AG09319 (cell line): ENCODE measurements around the gene SLC28A3.

Experiments
- DNase-seq: peaks from one replicate; pipeline ENCODE4 v3.0.0-alpha.2; 2010; ENCODE audit warnings: low read depth; ENCODE audit errors: extremely low read depth
- TF ChIP-seq, protein P1 (sequence below): IDR thresholded peaks from 2 replicates; pipeline ENCODE4 v1.5.1; 2011; ENCODE audit warnings: low read depth, mild to moderate bottlenecking, inconsistent platforms, low read length, moderate library complexity

The SLC28A3 gene

DNA sequence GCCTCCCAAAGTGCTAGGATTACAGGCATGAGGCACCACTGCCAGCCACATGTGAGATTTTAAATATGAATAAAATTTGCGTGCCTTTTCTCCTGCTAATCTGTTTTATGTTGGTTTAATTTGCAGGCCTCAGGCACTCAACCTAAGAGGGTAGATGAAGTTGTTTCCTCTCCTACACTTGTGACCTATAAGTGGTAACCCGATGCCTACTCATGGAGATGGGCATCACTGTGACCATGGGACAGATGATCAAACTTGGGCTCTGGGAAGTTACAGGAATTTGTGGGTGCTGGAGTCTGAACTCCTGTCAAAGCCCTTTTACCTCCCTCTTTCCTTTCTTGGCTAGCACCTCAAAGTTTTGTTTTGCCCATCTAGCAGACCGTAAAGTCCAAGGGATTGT is 1.1 kb downstream of the SLC28A3 start:
- TF ChIP-seq, protein P1, sequence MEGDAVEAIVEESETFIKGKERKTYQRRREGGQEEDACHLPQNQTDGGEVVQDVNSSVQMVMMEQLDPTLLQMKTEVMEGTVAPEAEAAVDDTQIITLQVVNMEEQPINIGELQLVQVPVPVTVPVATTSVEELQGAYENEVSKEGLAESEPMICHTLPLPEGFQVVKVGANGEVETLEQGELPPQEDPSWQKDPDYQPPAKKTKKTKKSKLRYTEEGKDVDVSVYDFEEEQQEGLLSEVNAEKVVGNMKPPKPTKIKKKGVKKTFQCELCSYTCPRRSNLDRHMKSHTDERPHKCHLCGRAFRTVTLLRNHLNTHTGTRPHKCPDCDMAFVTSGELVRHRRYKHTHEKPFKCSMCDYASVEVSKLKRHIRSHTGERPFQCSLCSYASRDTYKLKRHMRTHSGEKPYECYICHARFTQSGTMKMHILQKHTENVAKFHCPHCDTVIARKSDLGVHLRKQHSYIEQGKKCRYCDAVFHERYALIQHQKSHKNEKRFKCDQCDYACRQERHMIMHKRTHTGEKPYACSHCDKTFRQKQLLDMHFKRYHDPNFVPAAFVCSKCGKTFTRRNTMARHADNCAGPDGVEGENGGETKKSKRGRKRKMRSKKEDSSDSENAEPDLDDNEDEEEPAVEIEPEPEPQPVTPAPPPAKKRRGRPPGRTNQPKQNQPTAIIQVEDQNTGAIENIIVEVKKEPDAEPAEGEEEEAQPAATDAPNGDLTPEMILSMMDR, result no peak

DNA sequence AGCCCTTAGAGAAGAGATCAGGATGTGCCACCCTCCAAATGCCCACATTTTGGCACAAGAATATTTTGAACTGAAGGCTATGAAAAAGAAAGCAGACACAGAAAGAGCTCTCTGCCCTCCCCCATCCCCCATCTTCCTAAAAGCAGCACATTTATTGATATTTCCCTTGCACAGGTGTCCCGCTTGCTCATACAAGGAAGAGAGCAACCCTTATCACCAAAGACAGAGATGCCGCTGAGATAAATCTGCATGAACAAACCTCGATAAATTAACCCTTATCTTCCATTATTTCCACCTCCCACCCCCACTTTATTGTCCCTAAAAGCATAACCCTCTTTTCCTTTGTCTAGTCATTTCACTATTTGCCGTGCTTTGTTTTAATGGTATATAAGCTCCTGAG is 1.8 kb downstream of the SLC28A3 start:
- DNase-seq, result no peak
- TF ChIP-seq, protein P1, result no peak

More for the DNA sequence above, 1.1 kb downstream of the SLC28A3 start:
- DNase-seq, result no peak

DNA sequence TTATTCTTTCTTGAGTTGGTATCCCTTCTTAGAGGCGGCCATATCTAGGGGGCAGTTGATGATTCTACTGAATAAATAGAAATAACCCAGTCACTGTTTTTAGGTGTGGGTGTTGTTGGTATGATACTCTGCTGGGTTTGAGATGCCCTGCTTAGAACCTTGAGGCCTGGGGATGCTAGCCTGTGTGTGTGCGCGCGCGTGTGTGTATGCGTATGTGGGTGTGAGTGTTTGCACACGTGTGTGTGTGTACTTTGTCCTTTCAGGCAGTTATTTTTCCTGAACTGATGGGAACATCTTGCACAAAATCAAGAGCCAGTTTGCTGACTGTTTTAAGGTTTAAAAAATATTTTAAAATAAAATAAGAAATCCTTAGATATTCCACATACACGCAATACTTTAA is 3.3 kb downstream of the SLC28A3 start:
- DNase-seq, result no peak
- TF ChIP-seq, protein P1, result no peak

DNA sequence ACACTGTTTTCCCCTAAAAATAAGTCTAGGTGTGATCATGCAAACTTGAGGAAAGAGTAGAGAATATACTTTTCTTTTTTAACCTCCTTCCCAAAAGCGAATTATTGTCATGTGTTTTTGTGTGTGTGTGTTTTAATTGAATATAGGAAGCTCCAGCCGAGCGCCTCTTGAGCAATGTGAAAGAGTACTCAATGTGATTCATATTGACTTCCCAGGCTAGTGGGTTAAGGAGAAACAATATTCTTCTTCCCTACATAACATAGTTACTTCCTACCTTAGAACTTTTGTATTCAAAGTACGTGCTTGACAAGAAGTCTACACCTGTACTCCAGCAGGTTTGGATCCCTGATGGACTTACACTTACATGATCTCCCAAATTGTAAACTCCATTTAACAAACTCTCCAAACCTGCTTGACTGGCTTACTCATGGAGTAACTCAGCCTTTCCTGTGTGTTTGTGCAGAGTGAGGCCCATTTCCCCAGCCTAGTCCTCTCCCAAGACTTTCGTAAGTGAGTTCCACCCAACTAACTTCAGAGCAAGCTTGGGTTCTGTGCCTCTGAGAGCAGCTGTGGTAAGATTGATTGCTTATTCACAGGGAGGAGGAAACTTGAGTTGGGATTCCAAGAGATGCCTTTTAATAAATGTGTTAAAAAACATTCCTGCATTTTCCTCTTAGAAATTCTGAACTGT is 9.3 kb downstream of the SLC28A3 start:
- TF ChIP-seq, protein P1, result no peak
- DNase-seq, result no peak

DNA sequence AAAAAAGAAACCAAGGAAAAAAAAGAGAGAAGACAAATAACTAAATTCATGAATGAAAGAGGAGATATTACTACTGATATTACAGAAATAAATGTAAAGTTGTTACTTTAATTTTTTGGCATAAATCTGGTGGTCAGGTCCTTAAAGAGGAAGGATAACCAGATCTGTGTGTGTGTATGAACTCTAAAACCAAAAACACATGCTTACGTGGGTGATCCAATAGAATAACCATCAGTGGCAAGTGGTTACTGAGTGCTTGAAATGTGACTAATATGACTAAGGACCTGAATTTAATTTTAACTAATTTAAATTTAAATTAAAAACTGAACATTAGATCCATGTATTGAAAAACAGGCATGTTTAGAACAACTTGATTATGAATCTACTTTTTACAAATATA is 10.3 kb downstream of the SLC28A3 start:
- DNase-seq, result no peak
- TF ChIP-seq, protein P1, result no peak

DNA sequence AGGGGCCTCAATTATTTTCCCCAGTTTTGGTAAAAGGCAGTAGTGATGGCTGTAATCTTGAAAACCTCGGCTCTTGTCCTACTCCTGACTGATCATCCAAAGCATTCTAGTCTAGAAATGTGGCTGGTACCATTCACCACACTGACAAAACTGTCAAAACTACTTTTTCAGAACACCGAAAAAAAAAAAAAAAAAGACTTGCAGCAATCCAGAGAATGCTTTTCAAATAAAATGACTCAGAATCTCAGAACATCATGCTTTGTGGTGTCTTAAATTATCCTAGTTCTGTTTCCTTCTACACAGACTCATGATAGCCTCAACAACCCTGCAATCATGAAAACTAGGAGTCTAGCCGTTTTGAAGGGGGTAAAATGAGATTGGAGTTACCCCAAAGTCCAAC is 13.4 kb downstream of the SLC28A3 start:
- TF ChIP-seq, protein P1, result no peak
- DNase-seq, result no peak

DNA sequence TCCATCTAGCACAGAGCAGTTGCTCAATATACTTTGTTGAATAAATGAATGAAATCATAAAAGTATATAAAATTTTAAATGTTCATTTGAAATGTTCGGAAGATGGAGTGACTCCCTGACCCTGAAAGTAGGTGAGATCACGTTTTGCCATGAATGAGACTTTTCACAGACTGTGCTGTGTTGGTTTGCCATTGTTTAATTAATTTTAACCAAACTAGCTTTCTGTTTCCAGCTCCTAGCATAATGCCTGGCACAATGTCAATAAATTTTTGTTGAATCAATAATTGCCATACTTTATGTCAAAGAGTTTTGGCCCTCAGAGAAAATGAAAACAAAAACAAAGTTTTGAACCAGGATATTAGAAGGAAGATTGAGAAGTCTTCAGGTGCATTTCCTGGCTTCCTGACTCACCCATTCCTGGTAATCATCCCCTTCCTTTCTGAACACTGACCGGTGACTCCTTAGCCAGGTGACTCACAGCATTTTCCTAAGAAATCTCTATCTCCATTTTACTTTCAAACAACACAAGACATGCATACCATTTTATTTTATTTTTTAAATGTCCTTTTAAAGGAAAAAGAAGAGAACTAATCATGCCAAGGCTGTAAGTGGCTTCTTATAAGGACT is 15.1 kb downstream of the SLC28A3 start:
- DNase-seq, result no peak
- TF ChIP-seq, protein P1, result no peak
